Body of pancreas (tissue), 4 donors: ENCODE data around the gene OR2M4. TPM values are rescaled to one million over a fixed set of nuclear protein-coding genes. Genes with fewer than 3 reads are reported as not detected.

Source experiments
- ATAC-seq: fragments of 150-250 bp; one replicate; pipeline ENCODE4 v1.9.1; 2016
- DNase-seq, 4 donors: peaks; one replicate each; pipeline ENCODE4 v3.0.0-alpha.2; 2019
- H3K27ac ChIP-seq, 4 donors: fragments of 200-600 bp; sonication (generic); 1 replicate in 3 of 4; 2 replicates in 1 of 4; pipeline versions ENCODE4 v1.5.1 to v1.6.1; 2016 to 2019; ENCODE audit warnings: mild to moderate bottlenecking in 1 of 4, mixed read lengths in 1 of 4, moderate library complexity in 1 of 4
- H3K27me3 ChIP-seq, 2 donors: fragments of 200-600 bp; sonication (generic); one replicate each; pipeline ENCODE4 v1.6.0; 2016; ENCODE audit warnings: mild to moderate bottlenecking in 1 of 2
- H3K36me3 ChIP-seq, 2 donors: fragments of 200-600 bp; sonication (generic); replicated peaks in 1 of 2; 2 replicates each; pipeline ENCODE4 v1.5.1; 2016; ENCODE audit warnings: low read depth in 2 of 2; ENCODE audit not compliant: insufficient read depth in 1 of 2
- H3K4me1 ChIP-seq: fragments of 200-600 bp; sonication (generic); one replicate; pipeline ENCODE4 v1.6.0; 2016
- H3K4me3 ChIP-seq, 2 donors: fragments of 200-600 bp; sonication (generic); 1 replicate in 1 of 2; 2 replicates in 1 of 2; pipeline ENCODE4 v1.5.1; 2016 to 2019
- H3K9me3 ChIP-seq, 3 donors: fragments of 200-600 bp; sonication (generic); 1 replicate in 2 of 3; 2 replicates in 1 of 3; pipeline ENCODE4 v1.5.1; 2016
- CTCF ChIP-seq, 7 experiments: fragments of 450-650 bp in 4 of 7; fragments of 200-600 bp in 3 of 7; sonication (generic) in 3 of 7; IDR thresholded peaks; one replicate each; pipeline ENCODE4 v1.5.1; 2016 to 2019; ENCODE audit warnings: antibody characterized with exemption in 7 of 7
- POLR2A ChIP-seq, 3 donors: fragments of 450-650 bp; IDR thresholded peaks; one replicate each; pipeline ENCODE4 v1.6.1; 2016; ENCODE audit warnings: antibody characterized with exemption in 3 of 3, mild to moderate bottlenecking in 2 of 3
- WGBS, 2 donors: methylation state at CpG; one replicate each; pipeline ENCODE4 v1.1.5; 2017; 5-methylcytosine and 5-hydroxymethylcytosine counted together
- intact Hi-C: fragments of 100-400 bp; cut with DNase I; formaldehyde crosslinking; loops from one replicate; pipeline ENCODE4 v1.15.1; 2023
- total RNA-seq, 2 donors: library from RNA; depleted of rRNA; stranded (reverse); fragments of >200 nt; gene quantifications; one replicate each; pipeline ENCODE4 v1.1.0, GENCODE V29; 2016

OR2M4 gene
- total RNA-seq: not detected

DNA sequence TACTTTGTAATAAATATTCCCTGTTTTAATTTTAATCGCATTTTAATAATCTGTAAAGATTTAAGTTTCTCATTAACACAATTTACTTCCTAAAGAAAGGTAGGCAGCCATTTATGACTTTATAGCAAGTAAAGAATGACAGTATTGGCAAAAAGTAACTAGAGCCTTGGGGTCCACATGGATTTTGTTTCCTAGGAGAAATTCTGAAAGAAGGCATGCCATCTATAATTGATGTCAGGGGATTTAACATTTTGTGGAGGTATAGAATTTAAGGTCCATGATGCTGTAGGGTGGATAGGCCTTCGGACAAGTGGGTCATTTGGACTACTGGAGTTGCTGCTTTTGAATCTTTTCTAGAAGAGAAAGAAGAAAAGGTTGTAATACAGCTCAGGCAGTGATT lies at the start of gene OR2M4:
OR2M4 (plus strand) TSS at position 301 of the 400 bp plus-strand sequence. CDS start 7,512 bp downstream, outside the sequence.
- H3K4me1 ChIP-seq: no peaks in the 10 kb centered on the region
- no peaks in the 10 kb centered on the region for H3K9me3 ChIP-seq
- TF ChIP-seq CTCF (IDR thresholded peaks at IDR 0.05) (no peak), POLR2A (IDR thresholded peaks at IDR 0.05) (no peak)
- no peaks in the 10 kb centered on the region for H3K36me3 ChIP-seq
- no peaks in the 10 kb centered on the region for H3K27me3 ChIP-seq
- 47 to 57% methylated on average over 2 of the region's 2 CpGs for WGBS, 2 donors
- no peak within 1 kb of the TSS for H3K27ac ChIP-seq
- no peak for DNase-seq
- H3K4me3 ChIP-seq: no peak within 1 kb of the TSS
- ATAC-seq: no peak
- intact Hi-C loops: no loop called here

GRCh38 chr1:248183996-248184395 lies 47.2 kb upstream of the OR2M4 start:
- DNase-seq (no peak), ATAC-seq (no peak)
- no peaks in the 10 kb centered on the region for H3K36me3 ChIP-seq
- H3K4me1 ChIP-seq: no peaks in the 10 kb centered on the region
- no peaks in the 10 kb centered on the region for H3K27me3 ChIP-seq
- H3K27ac ChIP-seq: no peak overlapping the region
- no peaks in the 10 kb centered on the region for H3K9me3 ChIP-seq
- 50 to 60% methylated on average over 7 of the region's 7 CpGs for WGBS, 2 donors
- intact Hi-C loops: no loop called here
- TF ChIP-seq POLR2A (IDR thresholded peaks at IDR 0.05): no peak
- no peak for TF ChIP-seq CTCF (IDR thresholded peaks at IDR 0.05)
- H3K4me3 ChIP-seq: no peak overlapping the region

DNA sequence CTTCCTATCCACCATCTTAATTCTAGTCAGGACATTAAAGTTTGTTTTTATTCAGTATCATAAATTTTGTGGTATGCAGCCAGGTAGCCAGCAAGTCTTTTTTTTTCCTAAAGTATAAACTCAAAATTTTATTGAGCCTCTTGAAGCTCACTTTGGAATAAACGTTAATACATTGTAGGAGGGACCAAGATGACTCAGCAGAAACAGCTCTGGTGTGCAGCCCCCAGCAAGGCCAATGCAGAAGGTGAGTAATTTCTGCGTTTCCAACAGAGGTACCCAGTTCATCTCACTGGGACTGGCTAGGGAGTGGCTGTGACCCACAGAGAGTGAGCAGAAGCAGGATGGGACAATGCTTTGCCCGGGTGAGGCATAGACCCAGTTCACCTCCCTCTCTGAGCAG lies 43.9 kb upstream of the OR2M4 start:
- ATAC-seq: no peak
- Histone ChIP-seq H3K4me3 (no peak overlapping the region), H3K9me3 (no peaks in the 10 kb centered on the region), H3K27ac (no peak overlapping the region), H3K27me3 (no peaks in the 10 kb centered on the region), H3K4me1 (no peaks in the 10 kb centered on the region), H3K36me3 (no peaks in the 10 kb centered on the region)
- no peak for DNase-seq
- WGBS, 2 donors: 36 to 54% methylated on average over 3 of the region's 3 CpGs
- intact Hi-C loops: no loop called here
- no peak for TF ChIP-seq POLR2A (IDR thresholded peaks at IDR 0.05)

DNA sequence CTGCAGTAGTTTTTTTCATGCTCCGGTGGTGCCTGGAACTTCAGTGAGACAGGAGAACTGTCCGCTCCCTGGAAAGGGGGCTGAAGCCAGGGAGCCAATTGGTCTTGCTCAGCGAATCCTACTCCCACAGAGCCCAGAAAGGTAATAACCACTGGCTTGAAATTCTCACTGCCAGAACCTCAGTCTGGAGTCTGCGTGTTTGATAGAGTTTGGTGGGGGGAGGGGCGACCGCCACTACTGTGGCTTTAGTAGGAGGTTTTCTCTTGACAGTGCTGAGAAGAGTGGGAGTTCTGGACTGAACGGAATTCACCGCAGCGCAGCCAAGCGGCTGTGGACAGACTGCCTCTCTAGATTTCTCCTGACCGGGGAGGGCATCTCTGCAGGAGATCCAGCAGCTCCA lies 42.2 kb upstream of the OR2M4 start:
- Histone ChIP-seq H3K4me1 (no peaks in the 10 kb centered on the region), H3K4me3 (no peak overlapping the region), H3K9me3 (peaks cover 0 to 14% (median 0%) of the 10 kb centered on the region in 3 donors), H3K36me3 (no peaks in the 10 kb centered on the region), H3K27ac (no peak overlapping the region), H3K27me3 (no peaks in the 10 kb centered on the region)
- WGBS, 2 donors: 23 to 45% methylated on average over 8 to 11 of the region's 11 CpGs
- ATAC-seq: no peak
- intact Hi-C loops: no loop called here
- no peak for TF ChIP-seq CTCF (IDR thresholded peaks at IDR 0.05)
- TF ChIP-seq POLR2A (IDR thresholded peaks at IDR 0.05): no peak
- DNase-seq: no peak

DNA sequence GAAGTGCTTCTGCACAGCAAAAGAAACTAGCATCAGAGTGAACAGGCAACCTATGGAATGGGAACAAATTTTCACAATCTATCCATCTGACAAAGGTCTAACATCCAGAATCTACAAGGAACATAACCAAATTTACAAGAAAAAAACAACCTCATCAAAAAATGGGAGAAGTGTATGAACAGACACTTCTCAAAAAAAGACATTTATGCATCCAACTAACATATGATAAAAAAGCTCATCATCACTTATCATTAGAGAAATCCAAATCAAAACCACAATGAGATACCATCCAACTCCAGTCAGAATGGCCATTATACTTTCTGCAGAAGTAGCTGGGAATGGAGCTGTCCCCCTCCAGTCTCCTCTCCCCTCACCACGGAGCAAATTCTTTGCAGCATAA lies 37.1 kb upstream of the OR2M4 start:
- TF ChIP-seq POLR2A (IDR thresholded peaks at IDR 0.05) (no peak), CTCF (IDR thresholded peaks at IDR 0.05) (no peak)
- Histone ChIP-seq H3K27me3 (no peaks in the 10 kb centered on the region), H3K27ac (no peak overlapping the region), H3K9me3 (peaks cover 0 to 14% (median 0%) of the 10 kb centered on the region in 3 donors), H3K4me1 (no peaks in the 10 kb centered on the region), H3K4me3 (no peak overlapping the region), H3K36me3 (no peaks in the 10 kb centered on the region)
- ATAC-seq: no peak
- no peak for DNase-seq
- 24 to 42% methylated on average over 1 of the region's 1 CpG for WGBS, 2 donors
- intact Hi-C loops: no loop called here
